K562 (cell line): ENCODE measurements around the gene OMP. TPM values are rescaled to one million over a fixed set of nuclear protein-coding genes. Genes with fewer than 3 reads are reported as not detected.

Source experiments
- ATAC-seq: fragments of 200-7000 bp; cut with Tn5 transposase; 3 replicates; pipeline ENCODE4 v1.9.1; 2020; ENCODE audit warnings: moderate library complexity
- BruUV-seq: library from RNA; stranded (reverse); fragments of 400-500 nt; replicated peaks from 2 replicates; lab custom pipeline; 2021; lab: Mats Ljungman, UMichigan
- CTCF ChIA-PET: fragments of 300-600 bp; formaldehyde crosslinking; extraction: SDS; loops from one replicate; lab custom pipeline; 2021; ENCODE audit warnings: low intra/inter-chr PET ratio; lab: Yijun Ruan, JAX
- POLR2A ChIA-PET: fragments of 300-600, 350-650 bp; sonication (Branson Sonifier 250); formaldehyde crosslinking; extraction: SDS; loops from one replicate; lab custom pipeline; 2021; ENCODE audit warnings: antibody characterized with exemption, inconsistent platforms; lab: Yijun Ruan, JAX
- DNase-seq, 4 experiments: peaks; one replicate each; pipeline versions ENCODE4 v3.0.0 to v3.0.0-alpha.2; 2011 to 2018; ENCODE audit warnings: low spot score in 3 of 4, mixed read lengths in 3 of 4; ENCODE audit errors: extremely low read depth in 1 of 4
- FAIRE-seq: peaks from 2 replicates; lab custom pipeline; 2011; peaks lifted over from hg19 to GRCh38; lab: Jason Lieb, UNC
- H2AFZ ChIP-seq: 2 replicates; pipeline ENCODE4 v1.6.0; 2011; ENCODE audit warnings: low read depth, low read length, control low read depth, inconsistent platforms
- H3K27ac ChIP-seq: fragments of 200-600 bp; 3 replicates; pipeline ENCODE4 v1.8.0; 2011; ENCODE audit warnings: low read depth, mild to moderate bottlenecking, control low read depth, inconsistent platforms, low read length, moderate library complexity, mixed read lengths; ENCODE audit errors: extremely low read depth
- H3K27me3 ChIP-seq, 2 experiments: fragments of 300-600 bp in 1 of 2; 2 replicates in 1 of 2; 3 replicates in 1 of 2; pipeline versions ENCODE4 v1.6.0 to v1.8.0; 2011; ENCODE audit warnings: inconsistent platforms in 2 of 2, low read length in 2 of 2, mild to moderate bottlenecking in 1 of 2, mixed read lengths in 1 of 2, moderate library complexity in 1 of 2; ENCODE audit not compliant: control insufficient read depth in 2 of 2, insufficient read depth in 2 of 2
- H3K36me3 ChIP-seq: fragments of 300-600 bp; 3 replicates; pipeline ENCODE4 v1.8.0; 2011; ENCODE audit warnings: mild to moderate bottlenecking, low read length, inconsistent platforms; ENCODE audit not compliant: control insufficient read depth, insufficient read depth
- H3K4me1 ChIP-seq, 2 experiments: fragments of 200-600 bp in 1 of 2; replicated peaks in 1 of 2; 2 replicates in 1 of 2; 3 replicates in 1 of 2; pipeline versions ENCODE4 v1.5.1 to v1.8.0; 2011; ENCODE audit warnings: inconsistent platforms in 2 of 2, low read length in 2 of 2, mild to moderate bottlenecking in 1 of 2, mixed read lengths in 1 of 2, moderate library complexity in 1 of 2; ENCODE audit not compliant: control insufficient read depth in 2 of 2, insufficient read depth in 2 of 2
- H3K4me2 ChIP-seq: 2 replicates; pipeline ENCODE4 v1.6.1; 2011; ENCODE audit warnings: low read length, control low read depth, inconsistent platforms, mixed read lengths; ENCODE audit not compliant: insufficient read depth
- H3K4me3 ChIP-seq: fragments of 200-600 bp; sonication (generic), shearing (Covaris generic); 2 replicates; pipeline ENCODE4 v1.5.1; 2016; ENCODE audit warnings: control low read depth, inconsistent platforms
- H3K79me2 ChIP-seq: fragments of 200-600 bp; 3 replicates; pipeline ENCODE4 v1.8.0; 2011; ENCODE audit warnings: low read length, inconsistent platforms; ENCODE audit not compliant: control insufficient read depth, insufficient read depth
- H3K9ac ChIP-seq, 2 experiments: 2 replicates each; pipeline versions ENCODE4 v1.6.0 to v1.6.1; 2011; ENCODE audit warnings: low read depth in 2 of 2, low read length in 2 of 2, control low read depth in 1 of 2, inconsistent platforms in 1 of 2, mild to moderate bottlenecking in 1 of 2, mixed read lengths in 1 of 2; ENCODE audit not compliant: insufficient read depth in 1 of 2
- H3K9me1 ChIP-seq: one replicate; pipeline ENCODE4 v1.6.0; 2011; ENCODE audit warnings: inconsistent platforms, mild to moderate bottlenecking, low read length, moderate library complexity; ENCODE audit not compliant: control insufficient read depth, insufficient read depth
- H3K9me3 ChIP-seq: replicated peaks from 2 replicates; pipeline ENCODE4 v1.5.1; 2011; ENCODE audit warnings: low read depth, low read length, inconsistent platforms; ENCODE audit not compliant: control insufficient read depth, insufficient read depth
- H4K20me1 ChIP-seq: replicated peaks from 2 replicates; pipeline ENCODE4 v1.6.1; 2011; ENCODE audit warnings: low read length, inconsistent platforms, mixed read lengths; ENCODE audit not compliant: control insufficient read depth, insufficient read depth
- CHD7 ChIP-seq: fragments of 200-600 bp; sonication (generic); IDR thresholded peaks from one replicate; pipeline ENCODE4 v1.6.1; 2012; ENCODE audit warnings: mild to moderate bottlenecking, low read depth, low read length, inconsistent platforms
- NFIC ChIP-seq: fragments of 450-650 bp; IDR thresholded peaks from 2 replicates; pipeline ENCODE4 v1.6.1; 2017; ENCODE audit warnings: mild to moderate bottlenecking, inconsistent platforms
- WGBS: fragments of 100-300 bp; shearing (Covaris generic); methylation state at CpG from one replicate; pipeline ENCODE4 v1.1.6; 2016; ENCODE audit warnings: low coverage, mixed read lengths; ENCODE audit not compliant: insufficient coverage; ENCODE audit errors: missing lambda C conversion rate; 5-methylcytosine and 5-hydroxymethylcytosine counted together
- in situ Hi-C: fragments of 300-500 bp; cut with MboI; formaldehyde crosslinking; loops from 4 replicates; pipeline ENCODE4 v1.15.0; 2018; ENCODE audit warnings: inconsistent platforms, mixed read lengths
- intact Hi-C: fragments of 100-400 bp; cut with micrococcal nuclease; formaldehyde crosslinking; loops from 2 replicates; pipeline ENCODE4 v1.14.2; 2022
- polyA plus RNA-seq, 8 experiments: library from polyadenylated mRNA; depleted of rRNA in 4 of 8; stranded (reverse) in 5 of 8; unstranded in 3 of 8; fragments of >200 nt; fragmentation: Nextera tagmentation in 2 of 8; fragmentation: Illumina TruSeq in 1 of 8; extraction: Ambion mirVana in 2 of 8; extraction: Trizol in 1 of 8; gene quantifications; 2 replicates each; pipeline versions ENCODE4 v1.2.1 to v1.2.3, GENCODE V29; 2011 to 2014; ENCODE audit warnings: inconsistent platforms in 1 of 8, missing spikeins in 1 of 8
- total RNA-seq, 7 experiments: library from RNA; depleted of rRNA in 6 of 7; stranded (reverse); fragments of >200 nt in 6 of 7; fragmentation: Illumina TruSeq in 2 of 7; extraction: Trizol in 2 of 7; gene quantifications; 2 replicates each; pipeline versions ENCODE4 v1.2.1 to v1.2.3, GENCODE V29; 2011 to 2021; ENCODE audit warnings: low replicate concordance in 1 of 7

OMP gene
- total and polyA plus RNA-seq, 9 of the 15 experiments (the other 6 are each of a cell fraction or from before 2014, with no cell fraction given), result not detected

- no TSS peak for BruUV-seq
- Histone ChIP-seq H3K36me3 (no peaks in the 10 kb centered on the region), H3K79me2 (no peaks in the 10 kb centered on the region), H3K4me2 (no peak overlapping the region), H2AFZ (no peak overlapping the region), H4K20me1 (peaks cover 11% of the 10 kb centered on the region; the same call in 1 of the 2 replicates), H3K9ac (peak overlapping the region in 1 of 2 experiments; percentile 60; a peak in 1 of 4 replicates), H3K27me3 (peaks cover 4 to 45% of the 10 kb centered on the region in 2 experiments; a peak in 4 of 5 replicates), H3K9me3 (no peaks in the 10 kb centered on the region), H3K4me3 (no peak overlapping the region), H3K4me1 (peaks cover 0 to 20% of the 10 kb centered on the region in 2 experiments; a peak in 2 of 5 replicates), H3K9me1 (no peaks in the 10 kb centered on the region), H3K27ac (no peak overlapping the region)
- DNase-seq (no peak), FAIRE-seq (no peak), ATAC-seq (no peak)
- intact Hi-C loops (no loop called here), in situ Hi-C loops (no loop called here)
- POLR2A ChIA-PET, result interaction anchor here (0.6 kb wide), 1 partner anchor 286 kb away, joined by 4 read pairs; no protein-coding TSS in a partner anchor
- CTCF ChIA-PET, result interaction anchor here (1.7 to 3.1 kb wide), 2 partner anchors 63 to 422 kb away, joined by 7 to 23 read pairs; no protein-coding TSS in a partner anchor
- WGBS, result 5% methylated on average over 13 of the region's 17 CpGs
- no peak for TF ChIP-seq CHD7
- TF ChIP-seq NFIC, result peak; percentile 81
Observed at GRCh38 chr11:77126156-77126775, 23.6 kb downstream of the OMP start.
